HG03097 (cell line): ENCODE results near the gene PIEZO2.

ENCODE experiments used
- ATAC-seq: cut with Tn5 transposase; IDR thresholded peaks from one replicate; pipeline ENCODE4 v1.9.1; 2021; ENCODE audit not compliant: unreplicated experiment, low FRiP score

PIEZO2 gene

DNA sequence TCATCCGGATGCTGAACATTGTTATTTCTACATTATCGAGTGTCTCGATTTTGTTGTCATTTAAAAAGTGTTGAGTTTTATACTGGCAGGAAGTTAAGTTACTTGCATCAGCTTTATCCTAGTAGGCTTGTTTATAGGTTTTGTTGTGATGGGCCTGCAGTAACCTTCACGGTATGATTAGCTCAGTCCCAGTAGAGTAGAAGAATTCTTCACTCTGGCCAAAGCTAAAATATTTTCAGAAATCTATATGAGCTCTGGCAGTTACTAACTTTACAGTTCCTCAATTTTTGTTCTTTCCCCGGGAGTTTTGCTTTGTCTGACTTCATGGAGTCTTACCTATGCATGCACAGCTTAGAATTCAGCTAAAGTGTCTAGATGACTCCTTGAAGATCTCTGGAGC, 328.7 kb downstream of the PIEZO2 start:
- no peak for ATAC-seq

GRCh38 chr18:10814336-10814735, 335.0 kb downstream of the PIEZO2 start:
- no peak for ATAC-seq

DNA sequence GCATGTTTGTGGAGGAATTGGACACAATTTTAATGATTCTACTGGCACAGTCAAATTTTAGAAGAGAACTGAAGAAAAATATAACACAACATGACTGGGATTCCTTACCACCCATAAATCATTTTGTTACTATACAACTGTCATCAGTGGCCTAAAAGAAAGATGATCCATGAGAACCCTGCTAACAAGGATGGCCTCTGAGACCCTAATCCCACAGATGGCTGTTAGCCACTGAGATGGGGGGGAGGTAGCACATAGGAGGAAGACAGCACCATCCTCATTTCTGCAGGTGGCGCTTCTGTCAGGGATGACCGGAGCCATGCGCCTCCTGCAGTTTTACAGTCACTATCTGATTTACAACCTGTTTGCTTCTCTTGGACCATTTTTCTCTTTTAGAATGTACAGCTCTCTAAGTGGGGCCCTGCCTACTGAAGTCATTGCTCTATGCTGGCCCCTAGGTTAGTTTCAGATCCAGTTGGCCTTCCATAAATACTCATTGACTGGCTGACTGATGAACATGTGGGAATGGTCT, 343.7 kb downstream of the PIEZO2 start:
- no peak for ATAC-seq

GRCh38 chr18:10804126-10804525, 345.2 kb downstream of the PIEZO2 start:
- no peak for ATAC-seq

- no peak for ATAC-seq
Observed at GRCh38 chr18:10798727-10799550, 350.4 kb downstream of the PIEZO2 start.

GRCh38 chr18:10797896-10798295, 351.5 kb downstream of the PIEZO2 start:
- ATAC-seq, result no peak

GRCh38 chr18:10794771-10795170, 354.6 kb downstream of the PIEZO2 start:
- ATAC-seq, result no peak

DNA sequence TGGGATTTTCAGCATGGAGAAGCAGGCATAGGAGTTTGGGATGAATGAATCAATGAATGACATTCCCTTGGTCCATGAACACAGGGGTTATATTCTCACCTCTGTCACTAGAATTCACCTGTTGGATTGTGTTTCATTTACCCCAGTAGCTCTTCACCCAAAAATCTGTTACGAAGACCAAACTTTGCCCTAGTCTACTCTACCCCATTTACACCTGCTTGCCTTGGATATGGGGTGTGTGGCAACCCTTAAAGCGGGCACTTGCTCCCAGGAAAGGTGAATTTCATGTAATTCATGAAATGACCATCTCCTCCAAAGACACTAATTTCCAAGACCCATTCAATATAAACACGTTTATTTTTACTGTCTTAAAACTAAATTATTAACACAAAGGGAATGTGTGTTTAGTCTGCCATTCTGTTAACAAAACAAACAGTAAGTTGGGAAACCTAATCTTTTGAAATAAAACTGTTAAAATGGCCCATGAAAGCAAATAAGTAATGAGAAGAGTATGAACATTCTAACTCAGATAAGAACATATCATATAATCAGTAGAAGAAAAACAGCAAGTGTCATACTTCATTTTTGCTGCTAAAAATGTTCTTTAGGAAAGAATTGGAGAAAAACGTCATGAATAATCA, 355.5 kb downstream of the PIEZO2 start:
- no peak for ATAC-seq

- ATAC-seq, result no peak
Observed at GRCh38 chr18:10792181-10792580, 357.2 kb downstream of the PIEZO2 start.

DNA sequence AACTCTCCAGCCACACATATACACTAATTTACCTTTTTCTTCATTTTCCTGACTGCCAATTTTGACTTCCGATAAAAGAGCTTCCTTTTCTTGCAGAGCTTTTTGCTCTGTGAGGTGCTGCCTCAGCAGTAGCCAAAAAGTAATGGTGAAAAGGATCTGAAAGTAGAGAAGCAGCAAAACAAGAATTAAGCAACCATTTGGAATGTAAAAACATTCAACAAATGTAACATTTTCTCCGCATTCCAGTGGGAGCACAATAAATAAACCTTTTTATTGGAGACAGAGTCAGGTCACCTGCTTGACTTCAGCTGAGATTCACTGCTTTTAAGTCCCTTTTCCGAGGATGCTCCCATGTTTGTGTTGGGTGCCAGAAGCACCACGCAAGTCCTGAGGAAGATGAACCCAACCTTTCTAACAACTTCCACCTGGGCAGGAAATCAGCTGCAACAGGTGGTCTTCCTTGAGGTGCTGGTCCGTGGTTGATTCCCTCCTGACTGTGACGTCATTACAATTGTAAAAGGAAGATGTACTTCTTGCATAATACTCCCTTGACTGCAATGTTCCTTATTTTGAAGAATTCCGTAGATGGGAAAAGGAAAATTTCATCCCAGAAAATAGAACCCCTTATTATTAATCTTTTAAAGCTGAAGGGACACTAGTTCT, 358.1 kb downstream of the PIEZO2 start:
- ATAC-seq, result no peak

DNA sequence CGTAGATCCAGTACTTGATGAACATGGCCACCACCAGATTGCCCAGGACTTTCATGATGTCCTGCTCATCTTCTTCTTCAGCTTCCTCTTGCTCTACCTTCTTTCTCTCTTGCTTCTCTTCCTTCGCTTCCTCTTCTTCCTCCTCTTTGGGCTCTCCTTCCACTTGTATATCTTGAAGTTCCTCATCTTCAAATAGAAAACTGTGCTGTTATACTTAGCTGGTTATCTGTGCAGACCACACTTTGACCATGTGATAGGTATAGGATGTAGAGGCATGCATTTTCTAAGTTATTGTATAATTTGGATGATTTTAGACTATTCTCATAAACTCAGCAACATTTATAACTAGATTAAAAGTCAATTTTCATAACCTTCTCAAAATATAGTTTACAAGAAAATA, 360.2 kb downstream of the PIEZO2 start:
- ATAC-seq, result no peak

DNA sequence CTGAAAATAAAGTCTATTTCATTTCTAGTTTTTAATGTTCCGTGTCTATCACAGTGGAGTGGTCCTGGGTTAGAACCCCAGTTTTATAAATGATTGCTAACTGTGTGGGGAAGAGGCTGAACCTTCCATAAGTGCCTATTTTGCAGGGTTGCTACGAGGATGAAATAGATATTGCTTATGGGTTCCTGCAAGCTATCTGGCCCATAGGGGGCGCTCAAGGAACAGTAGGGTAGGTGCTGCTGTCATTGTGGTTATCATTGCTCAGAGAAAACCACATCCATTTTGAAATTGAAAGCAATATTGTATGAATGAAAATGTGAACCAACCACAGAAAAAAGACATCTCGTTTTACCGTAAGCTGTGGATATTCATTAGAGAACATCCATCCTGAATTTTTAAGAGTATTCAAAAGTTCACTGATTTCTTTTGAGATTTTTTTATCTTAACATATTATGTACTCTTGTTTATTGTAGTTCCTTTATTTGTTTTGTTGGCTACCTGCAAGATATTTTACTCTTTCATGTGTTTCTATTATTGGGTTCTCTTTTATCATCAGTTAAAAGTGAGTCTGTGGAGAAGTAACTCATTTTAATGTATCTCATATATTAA, 362.0 kb downstream of the PIEZO2 start:
- ATAC-seq, result peak; percentile 94

DNA sequence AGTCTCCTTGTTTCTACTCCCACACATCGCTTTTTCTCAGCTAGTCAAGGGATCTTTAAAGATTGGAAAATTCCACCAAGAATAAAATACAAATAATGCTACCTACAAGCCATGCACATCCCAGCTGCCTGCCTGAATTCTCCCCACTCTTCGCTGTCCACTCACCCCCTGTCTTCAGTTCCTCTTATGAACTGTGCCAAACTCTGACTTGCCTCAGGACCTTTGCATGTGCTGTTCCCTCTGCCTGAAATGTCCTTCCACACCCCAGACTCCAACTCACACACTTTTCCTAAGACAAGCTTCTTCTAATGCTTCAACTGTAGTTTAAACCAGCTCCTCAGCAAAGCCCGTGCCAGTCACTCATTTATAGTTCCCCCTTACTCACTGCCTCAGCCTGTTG, 363.6 kb downstream of the PIEZO2 start:
- ATAC-seq, result no peak

GRCh38 chr18:10784596-10785202, 364.7 kb downstream of the PIEZO2 start:
- no peak for ATAC-seq

GRCh38 chr18:10783941-10784340, 365.4 kb downstream of the PIEZO2 start:
- no peak for ATAC-seq

DNA sequence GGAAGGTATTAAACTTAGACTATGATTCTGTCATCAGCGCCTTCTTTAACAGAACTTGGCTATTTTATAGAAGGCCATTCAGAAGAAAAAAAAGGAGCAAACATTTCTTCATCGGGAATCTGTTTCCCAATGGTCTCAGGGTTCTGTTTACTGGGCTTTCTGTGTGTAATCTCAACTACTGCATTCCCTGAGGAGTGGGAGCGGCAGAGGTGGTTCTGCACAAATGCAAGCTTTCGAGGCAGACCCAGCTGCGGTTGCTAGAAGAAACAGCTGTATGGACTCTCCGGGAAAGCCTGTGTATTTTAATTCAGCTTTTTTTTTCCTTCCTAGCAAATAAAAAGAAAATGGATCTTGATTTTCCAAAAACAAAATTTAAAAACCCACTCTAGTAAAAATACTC, 372.9 kb downstream of the PIEZO2 start:
- no peak for ATAC-seq

- no peak for ATAC-seq
Observed at GRCh38 chr18:10775026-10775425, 374.3 kb downstream of the PIEZO2 start.

- no peak for ATAC-seq
Observed at GRCh38 chr18:10771053-10771709, 378.2 kb downstream of the PIEZO2 start.

- no peak for ATAC-seq
Observed at GRCh38 chr18:10770264-10770663, 379.1 kb downstream of the PIEZO2 start.

GRCh38 chr18:10768221-10768620, 381.1 kb downstream of the PIEZO2 start:
- no peak for ATAC-seq
